GM10248 (cell line): ENCODE data around the gene ARVCF.

Experiments used
- CTCF ChIA-PET: fragments of 300-600 bp; sonication (Branson Sonifier 250); formaldehyde crosslinking; extraction: SDS; loops from one replicate; lab custom pipeline; 2021; ENCODE audit warnings: antibody characterized with exemption; lab: Yijun Ruan, JAX
- POLR2A ChIA-PET: fragments of 350-650 bp; sonication (Branson Sonifier 250); formaldehyde crosslinking; extraction: SDS; loops from one replicate; lab custom pipeline; 2020; ENCODE audit warnings: antibody characterized with exemption; lab: Yijun Ruan, JAX
- DNase-seq: peaks from one replicate; pipeline ENCODE4 v3.0.0; 2012; ENCODE audit errors: extremely low spot score
- CTCF ChIP-seq: IDR thresholded peaks from 2 replicates; pipeline ENCODE4 v1.5.1; 2012; ENCODE audit warnings: mild to moderate bottlenecking, low read depth; ENCODE audit errors: extremely low read depth, missing control alignments, control extremely low read depth

Gene ARVCF

DNA sequence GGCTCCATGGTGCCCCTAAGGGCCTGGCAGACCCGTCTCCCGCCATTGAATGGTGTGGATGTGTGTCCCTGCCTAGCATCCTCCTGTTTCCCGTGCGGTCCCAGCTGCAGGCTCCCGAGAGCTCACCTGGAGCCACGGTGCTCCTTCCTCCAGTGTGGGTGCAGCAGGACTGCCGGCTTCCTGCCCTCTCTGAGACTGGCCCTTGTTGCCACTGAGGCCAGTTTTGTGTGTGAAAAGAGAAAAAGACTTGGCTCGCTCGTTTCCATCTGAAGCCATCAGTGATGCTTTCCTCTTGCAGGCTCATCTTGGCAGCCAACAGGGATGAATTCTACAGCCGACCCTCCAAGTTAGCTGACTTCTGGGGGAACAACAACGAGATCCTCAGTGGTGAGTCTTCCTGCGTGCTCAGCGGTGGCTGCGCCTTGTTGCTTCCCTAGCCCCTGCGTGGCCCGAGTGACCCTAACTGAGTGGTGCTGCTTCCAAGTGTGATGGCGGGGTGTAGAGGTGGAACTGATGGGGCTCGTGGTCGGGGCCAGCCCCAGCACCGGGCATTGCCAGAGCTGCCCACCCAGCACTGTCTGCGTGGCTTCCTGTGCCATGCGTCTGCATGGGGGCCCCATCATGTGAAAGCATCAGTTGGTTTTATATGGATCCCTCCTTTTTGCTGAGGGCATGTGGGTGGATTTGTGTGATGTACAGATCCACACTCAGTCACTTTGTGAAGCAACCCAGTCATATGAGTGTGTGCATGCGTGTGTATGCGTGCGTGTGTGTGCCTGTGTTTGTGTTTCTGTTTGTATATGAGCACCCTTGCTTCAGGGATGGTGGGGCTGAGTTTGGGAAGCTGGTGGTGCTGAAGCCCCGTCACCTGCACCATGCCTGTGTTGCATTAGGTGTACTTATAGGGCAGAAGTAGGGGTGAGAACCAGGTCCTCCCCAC lies 26.7 kb upstream of the ARVCF start:
- ChIA-PET CTCF (interaction anchor here (1.2 kb wide), 1 partner anchor 10 kb away, joined by 3 read pairs; no protein-coding TSS in a partner anchor), POLR2A (no interaction called here)
- DNase-seq, result no peak
- TF ChIP-seq CTCF, result no peak

- ChIA-PET POLR2A (no interaction called here), CTCF (no interaction called here)
- TF ChIP-seq CTCF, result no peak
- DNase-seq, result no peak
These were observed 23.9 kb upstream of the ARVCF start for GRCh38 chr22:20040327-20041200.

DNA sequence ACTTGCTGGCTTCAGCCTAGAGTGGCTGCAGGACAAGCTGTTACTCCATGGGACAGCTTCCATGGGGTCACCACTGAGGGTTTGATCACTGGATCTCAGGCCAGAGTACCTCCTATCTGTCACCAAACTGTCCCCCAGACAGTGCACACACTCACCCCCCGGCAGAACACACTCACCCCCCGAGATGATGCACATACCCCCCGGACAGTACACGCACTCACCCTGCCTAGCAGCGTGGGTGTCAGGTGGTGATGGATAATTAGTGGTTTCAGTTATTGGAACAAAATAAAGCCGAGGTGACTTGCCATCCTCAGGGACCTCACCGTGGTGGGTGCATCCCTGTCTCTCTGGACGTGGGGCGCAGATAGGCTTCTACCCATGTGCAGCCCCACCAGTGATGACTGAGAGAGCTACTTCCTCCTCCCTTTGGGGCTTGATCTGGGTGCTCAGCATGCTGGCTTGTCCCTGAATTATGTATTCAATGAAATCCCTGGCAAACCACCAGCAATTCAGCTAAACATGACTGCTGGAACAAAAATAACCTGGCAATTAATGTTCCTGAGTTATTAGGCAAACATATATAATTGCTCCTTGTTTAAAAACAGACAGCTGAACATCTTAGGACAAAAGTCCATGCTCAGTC lies 23.2 kb upstream of the ARVCF start:
- POLR2A ChIA-PET, result no interaction called here
- CTCF ChIA-PET, result no interaction called here
- no peak for DNase-seq

GRCh38 chr22:20038574-20038973 lies 22.0 kb upstream of the ARVCF start:
- ChIA-PET CTCF (no interaction called here), POLR2A (no interaction called here)
- no peak for DNase-seq
- TF ChIP-seq CTCF, result no peak

More for the DNA sequence above, 23.2 kb upstream of the ARVCF start:
- TF ChIP-seq CTCF, result no peak

- CTCF ChIA-PET, result no interaction called here
- POLR2A ChIA-PET, result no interaction called here
- no peak for DNase-seq
- TF ChIP-seq CTCF, result no peak
These were observed 20.8 kb upstream of the ARVCF start for GRCh38 chr22:20037419-20037818.
